GM19324 (cell line): ENCODE data around the gene PPP1R36.
"Not testable (repeated sequence)": the region's sequence is repeated elsewhere in the genome, so short reads cannot be mapped to it uniquely, and the experiment has no call there.

Experiments
- ATAC-seq: cut with Tn5 transposase; IDR thresholded peaks from one replicate; pipeline ENCODE4 v1.9.1; 2021; ENCODE audit warnings: mild to moderate bottlenecking, moderate library complexity; ENCODE audit not compliant: unreplicated experiment, low FRiP score

The PPP1R36 gene

GRCh38 chr14:64562436-64562835, 12.7 kb downstream of the PPP1R36 start:
- ATAC-seq = no peak

DNA sequence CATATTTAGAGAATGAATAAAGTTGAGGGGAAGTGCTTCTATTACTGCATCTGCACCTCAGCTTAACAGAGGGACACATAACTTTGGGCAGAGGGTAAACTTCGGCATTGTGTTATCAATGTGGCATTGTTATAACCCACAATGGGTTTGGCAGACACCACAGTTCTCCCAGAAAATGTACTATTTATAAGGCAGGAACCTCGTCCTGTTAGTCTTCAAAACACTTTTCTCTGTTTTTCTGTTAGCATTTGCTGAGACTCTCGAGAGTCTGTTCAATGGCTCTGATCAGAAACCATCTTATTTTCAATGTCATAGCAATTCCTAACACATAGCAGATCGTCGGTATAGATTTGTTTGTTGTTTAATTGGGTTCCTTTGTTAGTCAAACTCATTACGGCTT, 13.9 kb downstream of the PPP1R36 start:
- ATAC-seq = no peak

GRCh38 chr14:64566651-64567122, 16.9 kb downstream of the PPP1R36 start:
- no peak for ATAC-seq

GRCh38 chr14:64569138-64569631, 19.4 kb downstream of the PPP1R36 start:
- ATAC-seq = no peak

DNA sequence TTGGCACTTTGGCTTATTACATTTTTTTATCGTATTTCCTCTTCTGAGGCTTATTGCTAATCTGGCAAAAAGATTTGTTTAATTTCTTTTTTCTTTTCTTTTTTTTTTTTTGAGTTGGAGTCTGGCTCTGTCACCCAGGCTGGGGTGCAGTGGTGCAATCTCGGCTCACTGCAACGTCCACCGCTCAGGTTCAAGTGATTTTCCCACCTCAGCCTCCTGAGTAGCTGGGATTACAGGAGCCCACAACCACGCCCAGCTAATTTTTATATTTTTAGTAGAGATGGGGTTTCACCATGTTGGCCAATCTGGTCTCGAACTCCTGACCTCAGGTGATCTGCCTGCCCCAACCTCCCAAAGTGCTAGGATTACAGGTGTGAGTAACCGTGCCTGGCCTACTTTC, 19.9 kb downstream of the PPP1R36 start:
- ATAC-seq = not testable (repeated sequence)

DNA sequence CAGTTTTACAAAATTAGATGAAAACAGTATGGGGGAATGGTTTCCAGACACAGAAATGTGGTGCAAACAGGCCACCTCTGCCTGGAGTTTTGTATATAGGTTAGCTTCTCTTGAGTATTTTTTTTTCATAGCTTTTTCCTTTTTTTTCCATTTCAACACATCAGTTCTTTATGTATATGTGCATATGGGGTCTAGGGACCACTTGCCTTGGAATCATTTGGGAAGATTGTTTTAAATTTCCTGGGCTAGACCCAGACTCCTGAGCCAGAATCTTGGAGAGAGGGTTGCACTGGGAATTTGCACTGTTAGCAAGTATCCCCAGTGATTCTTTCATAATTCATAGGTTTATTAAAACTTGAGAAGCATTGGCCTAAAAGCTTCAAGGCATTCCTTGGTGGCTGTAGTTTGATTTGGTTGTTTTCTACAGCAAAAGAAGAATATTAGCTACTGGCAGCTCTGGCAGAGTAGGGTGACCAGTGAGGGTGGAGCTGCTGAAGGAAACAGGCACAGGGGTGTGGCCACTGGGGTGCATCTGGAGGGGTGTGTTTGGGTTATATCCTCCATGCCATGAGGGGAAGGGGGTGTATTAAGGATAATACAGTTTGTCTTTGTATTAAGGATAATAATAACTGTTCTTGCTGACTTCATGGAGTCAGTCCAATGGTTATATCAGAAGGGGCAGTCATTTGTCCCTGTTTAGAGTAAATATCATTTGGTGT, 22.8 kb downstream of the PPP1R36 start:
- no peak for ATAC-seq

DNA sequence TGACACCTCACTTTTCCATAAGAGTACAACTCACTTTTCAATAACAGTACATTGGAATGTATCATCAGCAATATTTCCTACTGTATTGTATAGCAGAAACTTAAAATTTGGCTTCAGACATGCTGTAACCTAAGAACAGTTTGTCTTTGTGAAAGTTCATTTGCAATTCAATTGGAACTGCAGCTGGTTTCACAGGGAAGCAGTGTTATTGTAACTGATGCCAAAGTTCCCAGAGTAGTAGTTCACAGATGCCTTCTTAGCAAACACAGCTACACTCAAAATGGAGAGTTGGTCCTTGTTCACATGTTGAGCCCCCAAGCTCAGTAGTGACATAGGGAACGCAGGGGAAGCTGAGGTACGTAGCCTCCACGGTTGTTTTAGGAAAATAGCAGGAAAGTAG, 23.3 kb downstream of the PPP1R36 start:
- ATAC-seq = no peak

DNA sequence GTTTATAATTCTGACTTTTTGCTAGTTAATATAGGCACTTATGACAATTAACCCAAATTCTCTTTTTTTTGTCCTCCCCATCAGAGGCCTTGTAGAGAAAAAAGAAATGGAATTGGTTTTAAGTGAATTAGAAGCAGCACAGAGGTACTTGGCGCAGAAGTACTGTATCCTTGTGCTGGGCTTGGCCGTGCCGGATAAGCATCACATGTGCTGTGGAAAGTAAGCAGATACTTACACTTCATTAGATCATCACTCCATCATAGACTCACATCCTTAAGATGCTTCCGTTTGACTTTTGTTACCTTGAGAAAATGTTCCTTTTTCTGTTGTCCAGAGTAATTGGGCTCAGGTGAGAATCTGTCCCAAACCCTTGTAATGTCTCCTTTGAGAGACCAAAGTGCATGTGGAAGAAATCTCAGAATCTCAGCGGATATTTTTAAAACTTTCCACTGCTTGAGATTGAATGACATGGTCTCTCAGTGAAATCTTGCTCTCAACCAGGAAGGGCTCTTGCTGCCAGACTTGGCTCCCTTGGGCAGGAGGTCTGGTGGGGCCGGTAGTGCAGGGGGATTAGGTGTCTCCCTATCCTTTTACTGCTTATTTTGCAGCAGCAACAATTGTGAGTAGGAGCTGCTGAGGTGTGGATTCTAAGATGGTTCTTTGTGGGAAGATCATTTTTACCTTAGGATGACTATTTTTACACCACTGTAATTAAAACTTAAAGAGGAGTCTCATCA, 24.8 kb downstream of the PPP1R36 start:
- ATAC-seq = no peak

DNA sequence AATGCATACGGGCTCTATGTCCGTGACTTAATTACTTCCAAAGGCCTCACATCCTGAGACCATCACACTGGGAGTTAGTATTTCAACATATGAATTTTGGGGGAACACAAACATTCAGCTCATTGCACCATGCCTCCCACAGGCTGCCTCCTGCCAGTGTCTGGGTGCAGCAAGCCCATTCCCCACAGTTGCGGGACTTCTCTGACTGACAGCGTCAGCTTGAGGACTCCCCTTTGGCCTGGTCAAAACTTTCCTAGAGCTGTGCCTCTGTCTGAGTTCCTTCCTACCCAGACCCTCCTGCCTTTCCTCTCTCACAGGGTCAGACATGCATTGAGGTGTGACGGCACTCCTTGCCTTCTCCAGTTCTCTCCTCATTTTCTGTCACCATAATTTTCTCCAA, 27.4 kb downstream of the PPP1R36 start:
- no peak for ATAC-seq

GRCh38 chr14:64580467-64580866, 30.7 kb downstream of the PPP1R36 start:
- no peak for ATAC-seq

DNA sequence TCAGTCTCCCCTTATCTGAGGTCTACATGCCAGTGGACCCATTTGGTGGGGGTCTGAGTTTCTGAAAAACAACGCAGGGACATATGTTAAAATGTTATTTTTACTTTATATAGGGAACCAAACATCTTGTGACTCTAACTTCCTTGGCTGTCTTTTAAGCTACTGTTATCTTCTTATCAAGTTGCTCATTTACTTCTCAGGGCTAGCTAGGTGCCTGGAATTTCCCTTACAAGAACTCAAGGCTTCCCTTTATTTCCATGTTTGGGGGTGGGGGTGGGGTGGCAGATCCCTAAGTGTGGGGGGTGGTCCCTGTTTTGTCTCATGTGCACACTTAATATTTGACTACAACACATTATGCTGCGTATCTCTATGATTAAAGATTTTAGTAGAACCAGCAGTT, 31.6 kb downstream of the PPP1R36 start:
- ATAC-seq = no peak

- no peak for ATAC-seq
Observed at GRCh38 chr14:64581817-64582216, 32.1 kb downstream of the PPP1R36 start.

DNA sequence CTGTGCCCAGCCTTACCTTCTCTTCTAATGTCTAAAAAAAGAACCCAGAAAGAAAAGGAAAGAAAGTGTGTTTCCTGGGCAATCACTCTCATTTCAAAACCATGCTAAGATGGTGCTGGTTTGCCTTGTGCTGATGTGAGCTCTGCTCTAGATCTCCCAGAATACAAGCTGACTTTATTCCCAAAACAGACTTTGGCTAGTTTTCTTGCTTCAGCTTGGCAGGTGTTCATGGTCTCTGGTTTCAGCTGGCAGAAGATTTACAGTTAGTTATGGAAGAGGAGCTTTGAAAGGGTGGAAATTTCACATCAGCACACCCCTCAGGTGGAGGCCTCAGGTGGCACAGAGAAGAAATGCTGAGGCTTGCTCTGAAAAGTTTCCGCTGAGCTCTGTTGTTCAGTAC, 34.4 kb downstream of the PPP1R36 start:
- ATAC-seq = no peak

- ATAC-seq = no peak
Observed at GRCh38 chr14:64591809-64592208, 42.0 kb downstream of the PPP1R36 start.

DNA sequence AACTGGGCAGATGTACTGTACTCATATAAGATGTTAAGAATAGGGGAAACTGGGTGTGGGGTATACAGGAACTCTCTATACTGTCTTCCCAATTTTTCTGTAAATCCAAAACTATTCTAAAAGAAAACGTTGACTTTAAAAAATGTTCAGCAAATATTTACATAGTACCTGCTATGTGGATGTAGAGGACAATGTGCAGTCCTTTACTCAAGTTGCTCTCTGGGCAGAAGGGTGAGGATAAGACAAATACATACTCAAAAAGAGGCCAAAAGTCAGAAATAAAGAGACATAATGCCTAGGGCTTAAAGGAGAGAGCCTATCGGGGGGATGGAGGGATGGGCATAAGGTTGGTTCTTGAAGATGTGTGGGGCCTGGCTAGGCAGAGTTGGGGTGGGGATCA, 44.7 kb downstream of the PPP1R36 start:
- ATAC-seq = no peak

GRCh38 chr14:64598404-64598803, 48.6 kb downstream of the PPP1R36 start:
- ATAC-seq = no peak

DNA sequence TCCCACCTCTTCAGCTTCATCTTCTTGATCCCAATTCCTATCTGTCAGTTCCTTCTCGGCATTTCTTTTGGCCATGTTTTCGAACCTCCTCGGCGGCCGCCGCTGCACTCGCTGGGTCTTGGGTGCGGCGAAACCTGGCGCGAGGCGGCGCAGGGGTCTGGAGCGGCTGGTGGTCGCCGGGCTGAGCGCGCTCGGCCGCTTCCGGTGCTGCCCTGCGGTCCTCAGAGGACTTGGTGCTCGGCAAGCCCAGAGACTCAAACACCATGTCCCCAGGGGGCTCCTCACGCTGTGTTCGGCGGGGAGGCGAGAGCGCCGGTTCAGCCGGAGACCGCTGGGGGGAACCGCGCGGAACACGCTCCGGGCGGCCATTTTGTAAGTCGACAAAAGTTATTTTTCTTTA, 51.8 kb downstream of the PPP1R36 start:
- no peak for ATAC-seq

GRCh38 chr14:64602826-64603225, 53.1 kb downstream of the PPP1R36 start:
- ATAC-seq = no peak

- no peak for ATAC-seq
Observed at GRCh38 chr14:64604001-64604400, 54.2 kb downstream of the PPP1R36 start.

DNA sequence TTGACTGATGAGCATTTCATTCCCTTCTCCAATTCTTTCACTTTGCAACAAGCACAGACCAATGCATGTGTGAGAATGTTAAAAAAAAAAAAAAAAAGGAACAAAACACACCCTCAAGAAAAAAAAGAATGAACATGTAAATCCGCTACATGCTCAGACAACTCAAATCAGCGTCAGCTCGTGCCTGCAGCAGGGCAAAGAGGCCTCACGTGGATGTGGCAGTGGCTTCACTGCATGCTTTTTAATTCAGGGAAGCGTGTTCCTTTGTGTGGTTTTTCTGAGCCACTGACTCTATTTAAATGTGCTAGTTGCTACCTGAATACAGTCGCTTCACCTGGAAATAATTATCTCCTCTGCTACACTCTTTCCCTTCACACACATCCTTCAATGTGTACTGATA, 55.1 kb downstream of the PPP1R36 start:
- no peak for ATAC-seq

- ATAC-seq = no peak
Observed at GRCh38 chr14:64605926-64606685, 56.3 kb downstream of the PPP1R36 start.
